ENCODE results near the gene TNXB. TPM values are rescaled to one million over a fixed set of nuclear protein-coding genes. Genes with fewer than 3 reads are reported as not detected.
"Not testable (repeated sequence)": the region's sequence is repeated elsewhere in the genome, so short reads cannot be mapped to it uniquely, and the experiment has no call there.

Gene TNXB
- total RNA-seq, 1 donor from 2014 or later: 10.3 TPM

DNA sequence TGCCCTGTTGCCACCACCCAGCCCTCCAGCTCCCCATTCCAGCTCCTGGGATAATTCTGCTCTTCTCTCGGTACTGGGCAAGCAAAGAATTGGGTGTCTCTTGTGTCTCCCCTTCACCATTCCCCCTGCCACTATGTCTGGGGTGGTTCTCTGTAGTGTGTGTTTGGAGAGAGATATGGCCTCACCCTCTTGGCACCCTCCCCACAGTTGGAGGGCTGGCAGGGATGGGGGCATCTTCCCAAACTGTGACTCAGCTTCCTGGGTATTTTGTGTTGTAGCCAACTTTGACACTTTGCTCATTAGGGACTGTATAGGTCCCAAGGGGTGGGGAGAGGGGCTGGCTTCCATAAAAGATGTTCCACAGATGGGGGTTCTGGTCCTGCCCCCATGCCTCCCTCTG lies 1.7 kb downstream of the TNXB start:
- no peak overlapping the region for H3K4me3 Mint-ChIP-seq (ENCODE audit: low read depth)
- peaks cover 2% of the 10 kb centered on the region for H3K36me3 Mint-ChIP-seq (ENCODE audit: insufficient read depth)
- no peak for DNase-seq (ENCODE audit: low spot score, unreplicated experiment)
- TF ChIP-seq, protein P1, sequence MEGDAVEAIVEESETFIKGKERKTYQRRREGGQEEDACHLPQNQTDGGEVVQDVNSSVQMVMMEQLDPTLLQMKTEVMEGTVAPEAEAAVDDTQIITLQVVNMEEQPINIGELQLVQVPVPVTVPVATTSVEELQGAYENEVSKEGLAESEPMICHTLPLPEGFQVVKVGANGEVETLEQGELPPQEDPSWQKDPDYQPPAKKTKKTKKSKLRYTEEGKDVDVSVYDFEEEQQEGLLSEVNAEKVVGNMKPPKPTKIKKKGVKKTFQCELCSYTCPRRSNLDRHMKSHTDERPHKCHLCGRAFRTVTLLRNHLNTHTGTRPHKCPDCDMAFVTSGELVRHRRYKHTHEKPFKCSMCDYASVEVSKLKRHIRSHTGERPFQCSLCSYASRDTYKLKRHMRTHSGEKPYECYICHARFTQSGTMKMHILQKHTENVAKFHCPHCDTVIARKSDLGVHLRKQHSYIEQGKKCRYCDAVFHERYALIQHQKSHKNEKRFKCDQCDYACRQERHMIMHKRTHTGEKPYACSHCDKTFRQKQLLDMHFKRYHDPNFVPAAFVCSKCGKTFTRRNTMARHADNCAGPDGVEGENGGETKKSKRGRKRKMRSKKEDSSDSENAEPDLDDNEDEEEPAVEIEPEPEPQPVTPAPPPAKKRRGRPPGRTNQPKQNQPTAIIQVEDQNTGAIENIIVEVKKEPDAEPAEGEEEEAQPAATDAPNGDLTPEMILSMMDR (IDR thresholded peaks at IDR 0.05; ENCODE audit: unreplicated experiment): no peak
- H3K27me3 Mint-ChIP-seq: peaks cover 27% of the 10 kb centered on the region
- no peaks in the 10 kb centered on the region for H3K9me3 Mint-ChIP-seq (ENCODE audit: low read depth)
- H3K4me1 Mint-ChIP-seq (ENCODE audit: low read depth): peaks cover 14% of the 10 kb centered on the region
- no peak overlapping the region for H3K27ac Mint-ChIP-seq

DNA sequence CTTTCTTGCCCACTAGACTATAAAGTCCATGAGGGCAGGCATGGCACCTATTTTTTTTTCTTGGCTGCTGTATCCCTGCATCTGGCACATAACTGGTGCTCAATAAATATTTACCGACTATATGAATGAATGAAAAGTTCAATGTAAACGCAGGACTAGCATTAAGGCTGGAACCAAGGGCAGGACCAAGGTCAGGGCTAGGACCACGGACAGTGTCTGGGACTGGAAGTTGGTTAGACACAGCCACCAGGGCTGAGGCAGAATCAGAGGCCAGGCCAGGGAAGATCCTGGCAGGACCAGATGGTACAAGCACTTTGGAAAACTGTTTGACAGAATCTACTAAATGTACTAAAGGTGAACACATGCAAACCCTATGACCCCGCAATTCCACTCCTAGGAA lies 3.7 kb downstream of the TNXB start:
- peaks cover 14% of the 10 kb centered on the region for H3K4me1 Mint-ChIP-seq (ENCODE audit: low read depth)
- no peaks in the 10 kb centered on the region for H3K36me3 Mint-ChIP-seq (ENCODE audit: insufficient read depth)
- TF ChIP-seq, protein P1 (IDR thresholded peaks at IDR 0.05; ENCODE audit: unreplicated experiment): no peak
- DNase-seq (ENCODE audit: low spot score, unreplicated experiment): no peak
- no peak overlapping the region for H3K4me3 Mint-ChIP-seq (ENCODE audit: low read depth)
- peaks cover 27% of the 10 kb centered on the region for H3K27me3 Mint-ChIP-seq
- no peak overlapping the region for H3K27ac Mint-ChIP-seq
- H3K9me3 Mint-ChIP-seq (ENCODE audit: low read depth): no peaks in the 10 kb centered on the region

DNA sequence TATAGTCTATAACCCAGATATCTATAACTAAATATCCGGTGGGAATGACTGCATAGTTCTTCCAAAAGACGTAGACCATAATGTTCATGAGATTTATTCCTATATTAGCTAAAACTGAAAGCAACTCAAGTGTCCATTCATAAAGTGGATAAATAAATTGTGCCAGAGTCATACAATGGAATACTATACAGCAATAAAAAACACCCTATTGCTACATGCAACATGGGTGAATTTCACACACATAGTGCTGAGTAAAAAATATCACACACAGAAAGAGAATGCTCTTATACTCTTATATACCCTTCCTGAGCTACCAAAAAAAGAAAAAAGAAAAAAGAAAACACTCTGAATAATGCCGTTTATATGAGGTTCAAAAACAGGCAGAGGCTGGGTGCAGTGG lies 6.9 kb downstream of the TNXB start:
- no peak overlapping the region for H3K27ac Mint-ChIP-seq
- no peaks in the 10 kb centered on the region for H3K9me3 Mint-ChIP-seq (ENCODE audit: low read depth)
- peaks cover 8% of the 10 kb centered on the region for H3K27me3 Mint-ChIP-seq
- H3K4me3 Mint-ChIP-seq (ENCODE audit: low read depth): no peak overlapping the region
- no peak for DNase-seq (ENCODE audit: low spot score, unreplicated experiment)
- TF ChIP-seq, protein P1 (IDR thresholded peaks at IDR 0.05; ENCODE audit: unreplicated experiment): no peak
- no peaks in the 10 kb centered on the region for H3K4me1 Mint-ChIP-seq (ENCODE audit: low read depth)
- H3K36me3 Mint-ChIP-seq (ENCODE audit: insufficient read depth): no peaks in the 10 kb centered on the region

DNA sequence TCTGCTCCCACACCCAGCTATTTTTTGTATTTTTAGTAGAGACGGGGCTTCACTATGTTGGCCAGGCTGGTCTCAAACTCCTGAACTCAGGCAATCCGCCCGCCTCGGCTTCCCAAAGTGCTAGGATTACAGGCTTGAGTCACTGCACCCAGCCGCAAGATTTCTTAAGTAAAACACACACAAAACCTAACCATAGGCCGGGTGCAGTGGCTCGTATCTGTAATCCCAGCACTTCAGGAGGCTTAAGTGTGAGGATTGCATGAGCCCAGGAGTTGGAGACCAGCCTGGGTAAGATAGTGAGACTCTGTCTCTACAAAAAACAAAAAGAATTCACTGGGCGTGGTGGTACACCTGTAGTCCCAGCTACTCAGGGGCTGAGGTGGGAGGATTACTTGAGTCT lies 8.9 kb downstream of the TNXB start:
- not testable (repeated sequence) for H3K27ac Mint-ChIP-seq; H3K4me3 Mint-ChIP-seq (ENCODE audit: low read depth); H3K4me1 Mint-ChIP-seq (ENCODE audit: low read depth); DNase-seq (ENCODE audit: low spot score, unreplicated experiment); H3K9me3 Mint-ChIP-seq (ENCODE audit: low read depth); H3K36me3 Mint-ChIP-seq (ENCODE audit: insufficient read depth)
- H3K27me3 Mint-ChIP-seq: peaks cover 11% of the 10 kb centered on the region

DNA sequence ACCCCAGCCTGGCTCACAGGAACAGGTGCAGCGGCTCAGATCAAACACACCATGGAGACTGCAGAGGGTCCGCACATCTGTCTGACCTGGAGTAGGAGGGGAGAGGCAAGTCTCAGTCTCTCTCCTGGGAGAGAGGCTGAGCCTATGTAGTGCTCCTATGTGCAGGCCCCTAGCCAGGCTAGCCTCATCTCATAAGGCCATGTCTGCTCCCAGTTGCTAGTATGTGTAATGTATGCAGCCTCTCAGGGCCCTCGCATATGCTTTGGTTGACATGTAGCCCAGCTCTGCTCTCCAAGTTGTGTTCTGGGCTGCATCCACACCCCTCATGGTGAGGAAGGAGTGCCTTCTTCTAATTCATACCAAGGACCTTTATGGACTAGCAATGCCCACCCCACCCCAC lies 11.8 kb downstream of the TNXB start:
- DNase-seq (ENCODE audit: low spot score, unreplicated experiment): no peak
- Mint-ChIP-seq H3K4me3 (ENCODE audit: low read depth) (no peak overlapping the region), H3K36me3 (ENCODE audit: insufficient read depth) (no peaks in the 10 kb centered on the region), H3K9me3 (ENCODE audit: low read depth) (no peaks in the 10 kb centered on the region), H3K27me3 (peaks cover 11% of the 10 kb centered on the region), H3K27ac (no peak overlapping the region), H3K4me1 (ENCODE audit: low read depth) (peaks cover 4% of the 10 kb centered on the region)
- TF ChIP-seq, protein P1 (IDR thresholded peaks at IDR 0.05; ENCODE audit: unreplicated experiment): no peak

DNA sequence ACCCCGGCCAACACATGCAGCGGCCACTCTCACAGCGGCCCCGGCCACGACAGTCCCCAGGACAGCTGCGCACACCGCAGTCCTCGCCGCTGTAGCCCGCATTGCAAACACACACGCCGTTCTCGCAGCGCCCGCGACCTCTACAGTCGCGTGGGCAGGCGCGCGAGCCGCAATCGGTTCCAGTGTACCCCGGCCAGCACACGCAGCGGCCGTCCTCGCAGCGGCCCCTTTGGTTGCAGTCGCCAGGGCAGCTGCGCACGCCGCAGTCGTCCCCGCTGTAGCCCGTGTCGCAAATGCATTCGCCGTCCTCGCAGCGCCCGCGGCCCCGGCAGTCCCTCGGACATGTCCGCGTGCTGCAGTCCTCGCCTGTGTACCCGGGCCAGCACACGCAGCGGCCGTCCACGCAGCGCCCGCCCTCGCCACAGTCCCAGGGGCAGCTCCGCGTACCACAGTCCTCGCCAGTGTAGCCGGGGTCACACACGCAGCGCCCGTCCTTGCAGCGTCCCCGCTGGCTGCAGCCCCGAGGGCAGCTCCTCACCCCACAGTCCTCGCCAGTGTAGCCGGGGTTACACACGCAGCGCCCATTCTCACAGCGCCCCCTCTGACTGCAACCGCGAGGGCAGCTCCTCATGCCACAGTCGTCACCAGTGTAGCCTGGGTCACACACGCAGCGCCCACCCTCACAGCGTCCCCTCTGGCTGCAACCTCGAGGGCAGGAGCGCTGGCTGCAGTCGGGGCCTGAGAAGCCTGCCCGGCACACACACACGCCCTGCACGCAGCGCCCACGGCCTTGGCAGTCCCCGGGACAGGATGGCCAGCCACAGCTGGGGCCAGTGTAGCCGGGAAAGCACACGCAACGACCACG lies 12.5 kb downstream of the TNXB start:
- Mint-ChIP-seq H3K9me3 (ENCODE audit: low read depth) (no peaks in the 10 kb centered on the region), H3K27me3 (peaks cover 16% of the 10 kb centered on the region), H3K4me3 (ENCODE audit: low read depth) (no peak overlapping the region), H3K4me1 (ENCODE audit: low read depth) (peaks cover 4% of the 10 kb centered on the region), H3K36me3 (ENCODE audit: insufficient read depth) (no peaks in the 10 kb centered on the region), H3K27ac (no peak overlapping the region)
- DNase-seq (ENCODE audit: low spot score, unreplicated experiment): no peak
- TF ChIP-seq, protein P1 (IDR thresholded peaks at IDR 0.05; ENCODE audit: unreplicated experiment): no peak
